ENCODE data around the gene SETD9. TPM values are rescaled to one million over a fixed set of nuclear protein-coding genes. Genes with fewer than 3 reads are reported as not detected.

The SETD9 gene
- total and polyA plus RNA-seq, 2 of the 13 experiments (the other 11 are each of a cell fraction or from before 2014, with no cell fraction given): 4.8 to 17.8 TPM

DNA sequence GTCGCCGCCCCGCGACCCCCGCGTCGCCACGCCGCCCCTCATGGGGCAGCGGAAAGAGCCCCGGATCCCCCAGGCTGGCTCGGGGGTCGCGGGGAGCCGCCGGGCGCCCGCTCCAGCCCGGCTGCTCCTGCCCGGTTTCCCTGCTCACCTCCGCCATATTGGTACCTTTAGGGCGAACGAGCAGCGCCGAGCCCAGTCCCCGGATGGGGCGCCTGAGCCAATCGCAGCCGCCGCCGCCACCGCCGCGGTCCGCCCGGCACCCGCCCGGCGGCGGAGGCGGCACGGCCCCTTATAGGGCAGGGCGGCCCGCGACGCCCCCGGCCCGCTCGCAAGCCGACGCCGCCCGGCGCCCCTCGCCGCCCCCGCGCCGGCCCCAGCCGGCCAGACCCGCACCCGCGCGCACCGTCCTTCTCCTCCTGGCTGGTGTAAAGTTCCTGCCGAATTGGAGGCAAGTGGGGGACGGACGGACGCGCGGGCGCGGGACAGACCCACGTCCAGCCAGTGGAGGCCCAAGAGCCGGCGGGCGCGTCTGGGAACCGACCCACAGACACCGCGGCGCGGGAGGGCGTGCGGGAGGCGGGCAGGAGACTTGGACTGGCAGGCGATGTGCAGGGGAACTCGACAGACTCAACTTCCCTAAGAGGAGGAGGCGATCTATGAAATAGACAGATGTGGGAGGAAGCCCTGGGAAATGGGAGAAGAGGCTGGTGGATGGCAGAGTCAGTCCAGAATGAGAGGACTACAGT lies 42.7 kb downstream of the SETD9 start, which contains the start of gene MIER3 (continued):
- TF ChIP-seq SCMH1 (CRISPR knock-in tag; IDR thresholded peaks at IDR 0.05; ENCODE audit: borderline replicate concordance) (no peak), FOXK1 (CRISPR knock-in tag; IDR thresholded peaks at IDR 0.05; ENCODE audit: borderline replicate concordance, low read depth) (no peak), ZNF670 (CRISPR knock-in tag; IDR thresholded peaks at IDR 0.05; ENCODE audit: borderline replicate concordance) (no peak), NFATC3 (CRISPR knock-in tag; IDR thresholded peaks at IDR 0.05) (no peak), ZNF20 (CRISPR knock-in tag; IDR thresholded peaks at IDR 0.05) (no peak), PRPF4 (IDR thresholded peaks at IDR 0.05; ENCODE audit: low read depth, low read length, poor library complexity, severe bottlenecking) (no peak), ZEB1 (IDR thresholded peaks at IDR 0.05; ENCODE audit: insufficient replicate concordance, low read depth) (no peak), ELF3 (CRISPR knock-in tag; IDR thresholded peaks at IDR 0.05) (no peak), ZSCAN21 (CRISPR knock-in tag; IDR thresholded peaks at IDR 0.05; ENCODE audit: borderline replicate concordance) (no peak), FLYWCH1 (CRISPR knock-in tag; IDR thresholded peaks at IDR 0.05) (no peak), TAF1 (CRISPR knock-in tag; IDR thresholded peaks at IDR 0.05) (peak; percentile 59), EEA1 (CRISPR knock-in tag; IDR thresholded peaks at IDR 0.05; ENCODE audit: borderline replicate concordance) (no peak), KLF16 (CRISPR knock-in tag; IDR thresholded peaks at IDR 0.05) (no peak), SP5 (CRISPR knock-in tag; IDR thresholded peaks at IDR 0.05; ENCODE audit: borderline replicate concordance, low read depth) (no peak), ZNF382 (CRISPR knock-in tag; IDR thresholded peaks at IDR 0.05; ENCODE audit: borderline replicate concordance) (no peak), MTA3 (CRISPR knock-in tag; IDR thresholded peaks at IDR 0.05) (no peak)
- TF ChIP-seq, protein P1, sequence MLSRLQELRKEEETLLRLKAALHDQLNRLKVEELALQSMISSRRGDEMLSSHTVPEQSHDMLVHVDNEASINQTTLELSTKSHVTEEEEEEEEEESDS (CRISPR knock-in tag; IDR thresholded peaks at IDR 0.05; ENCODE audit: borderline replicate concordance): no peak
- TF ChIP-seq, protein P2, sequence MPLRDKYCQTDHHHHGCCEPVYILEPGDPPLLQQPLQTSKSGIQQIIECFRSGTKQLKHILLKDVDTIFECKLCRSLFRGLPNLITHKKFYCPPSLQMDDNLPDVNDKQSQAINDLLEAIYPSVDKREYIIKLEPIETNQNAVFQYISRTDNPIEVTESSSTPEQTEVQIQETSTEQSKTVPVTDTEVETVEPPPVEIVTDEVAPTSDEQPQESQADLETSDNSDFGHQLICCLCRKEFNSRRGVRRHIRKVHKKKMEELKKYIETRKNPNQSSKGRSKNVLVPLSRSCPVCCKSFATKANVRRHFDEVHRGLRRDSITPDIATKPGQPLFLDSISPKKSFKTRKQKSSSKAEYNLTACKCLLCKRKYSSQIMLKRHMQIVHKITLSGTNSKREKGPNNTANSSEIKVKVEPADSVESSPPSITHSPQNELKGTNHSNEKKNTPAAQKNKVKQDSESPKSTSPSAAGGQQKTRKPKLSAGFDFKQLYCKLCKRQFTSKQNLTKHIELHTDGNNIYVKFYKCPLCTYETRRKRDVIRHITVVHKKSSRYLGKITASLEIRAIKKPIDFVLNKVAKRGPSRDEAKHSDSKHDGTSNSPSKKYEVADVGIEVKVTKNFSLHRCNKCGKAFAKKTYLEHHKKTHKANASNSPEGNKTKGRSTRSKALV (CRISPR knock-in tag; IDR thresholded peaks at IDR 0.05): no peak
- TF ChIP-seq, protein P3, sequence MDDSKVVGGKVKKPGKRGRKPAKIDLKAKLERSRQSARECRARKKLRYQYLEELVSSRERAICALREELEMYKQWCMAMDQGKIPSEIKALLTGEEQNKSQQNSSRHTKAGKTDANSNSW (CRISPR knock-in tag; IDR thresholded peaks at IDR 0.05; ENCODE audit: borderline replicate concordance): no peak
- TF ChIP-seq, protein P4, sequence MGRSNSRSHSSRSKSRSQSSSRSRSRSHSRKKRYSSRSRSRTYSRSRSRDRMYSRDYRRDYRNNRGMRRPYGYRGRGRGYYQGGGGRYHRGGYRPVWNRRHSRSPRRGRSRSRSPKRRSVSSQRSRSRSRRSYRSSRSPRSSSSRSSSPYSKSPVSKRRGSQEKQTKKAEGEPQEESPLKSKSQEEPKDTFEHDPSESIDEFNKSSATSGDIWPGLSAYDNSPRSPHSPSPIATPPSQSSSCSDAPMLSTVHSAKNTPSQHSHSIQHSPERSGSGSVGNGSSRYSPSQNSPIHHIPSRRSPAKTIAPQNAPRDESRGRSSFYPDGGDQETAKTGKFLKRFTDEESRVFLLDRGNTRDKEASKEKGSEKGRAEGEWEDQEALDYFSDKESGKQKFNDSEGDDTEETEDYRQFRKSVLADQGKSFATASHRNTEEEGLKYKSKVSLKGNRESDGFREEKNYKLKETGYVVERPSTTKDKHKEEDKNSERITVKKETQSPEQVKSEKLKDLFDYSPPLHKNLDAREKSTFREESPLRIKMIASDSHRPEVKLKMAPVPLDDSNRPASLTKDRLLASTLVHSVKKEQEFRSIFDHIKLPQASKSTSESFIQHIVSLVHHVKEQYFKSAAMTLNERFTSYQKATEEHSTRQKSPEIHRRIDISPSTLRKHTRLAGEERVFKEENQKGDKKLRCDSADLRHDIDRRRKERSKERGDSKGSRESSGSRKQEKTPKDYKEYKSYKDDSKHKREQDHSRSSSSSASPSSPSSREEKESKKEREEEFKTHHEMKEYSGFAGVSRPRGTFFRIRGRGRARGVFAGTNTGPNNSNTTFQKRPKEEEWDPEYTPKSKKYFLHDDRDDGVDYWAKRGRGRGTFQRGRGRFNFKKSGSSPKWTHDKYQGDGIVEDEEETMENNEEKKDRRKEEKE (IDR thresholded peaks at IDR 0.05): no peak

All from HepG2 (cell line).